ENCODE measurements around the gene XRN2. TPM values are rescaled to one million over a fixed set of nuclear protein-coding genes. Genes with fewer than 3 reads are reported as not detected.
"Not testable (repeated sequence)": the region's sequence is repeated elsewhere in the genome, so short reads cannot be mapped to it uniquely, and the experiment has no call there.

XRN2 gene
- polyA plus RNA-seq, 3 donors: 53.1 to 111 (median 101) TPM

DNA sequence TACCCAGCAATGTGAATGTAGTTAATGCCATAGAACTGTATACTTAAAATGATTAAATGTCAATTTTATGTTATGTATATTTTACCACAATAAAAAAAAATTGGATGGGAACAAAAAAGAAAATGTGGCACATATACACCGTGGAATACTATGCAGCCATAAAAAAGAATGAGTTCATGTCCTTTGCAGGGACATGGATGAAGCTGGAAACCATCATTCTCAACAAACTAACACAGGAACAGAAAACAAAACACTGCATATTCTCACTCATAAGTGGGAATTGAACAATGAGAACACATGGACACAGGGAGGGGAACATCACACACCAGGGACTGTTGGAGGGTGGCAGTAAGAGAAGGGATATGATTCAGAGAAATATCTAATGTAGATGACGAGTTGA is 116.0 kb downstream of the XRN2 start:
- H3K4me3 Mint-ChIP-seq; H3K4me1 Mint-ChIP-seq; H2AFZ ChIP-seq (ENCODE audit: insufficient read depth, low read depth, low read length, poor library complexity, severe bottlenecking); H3K27ac Mint-ChIP-seq; H3K79me2 ChIP-seq (ENCODE audit: insufficient read depth, low read length); H3K36me3 Mint-ChIP-seq; H3K4me2 ChIP-seq (replicated peaks; ENCODE audit: extremely low read depth, low read length, poor library complexity, severe bottlenecking); intact Hi-C loops (cut with micrococcal nuclease); H3K36me3 ChIP-seq (replicated peaks in 1 of 2; ENCODE audit: control insufficient read depth in 1 of 2, insufficient read depth in 2 of 2, low read length in 2 of 2); H3K27me3 ChIP-seq (ENCODE audit: control insufficient read depth in 2 of 2, insufficient read depth in 2 of 2, low read length in 2 of 2); H4K20me1 ChIP-seq (ENCODE audit: insufficient read depth, low read length); DNase-seq; H3K4me1 ChIP-seq (ENCODE audit: control insufficient read depth in 1 of 2, insufficient read depth in 2 of 2, low read length in 2 of 2); H3K9ac ChIP-seq (ENCODE audit: insufficient read depth, low read length, poor library complexity, severe bottlenecking); H3K4me3 ChIP-seq (replicated peaks in 1 of 3; ENCODE audit: low read depth in 2 of 3, low read length in 3 of 3); H3K27ac ChIP-seq (ENCODE audit: low read depth in 1 of 2, low read length in 2 of 2): not testable (repeated sequence)
- peaks cover 10 to 11% of the 10 kb centered on the region in 2 donors for H3K9me3 ChIP-seq (replicated peaks in 1 of 2; ENCODE audit: control insufficient read depth in 1 of 2, insufficient read depth in 1 of 2, low read length in 2 of 2)
- WGBS (ENCODE audit: insufficient coverage): no CpG with 5 or more reads among the region's 2 CpGs
- peaks cover 10 to 24% (median 22%) of the 10 kb centered on the region in 7 donors for H3K9me3 Mint-ChIP-seq
- H3K27me3 Mint-ChIP-seq (ENCODE audit: low read depth in 3 of 3): peaks cover 17 to 20% (median 18%) of the 10 kb centered on the region in 3 donors

GRCh38 chr20:21421601-21422236 is 118.6 kb downstream of the XRN2 start:
- no peak overlapping the region for H3K27ac Mint-ChIP-seq
- DNase-seq: no peak
- peaks cover 25 to 28% of the 10 kb centered on the region in 2 donors for H3K9me3 ChIP-seq (replicated peaks in 1 of 2; ENCODE audit: control insufficient read depth in 1 of 2, insufficient read depth in 1 of 2, low read length in 2 of 2)
- H3K27ac ChIP-seq (ENCODE audit: low read depth in 1 of 2, low read length in 2 of 2): no peak overlapping the region
- H3K36me3 Mint-ChIP-seq: no peaks in the 10 kb centered on the region
- H3K4me2 ChIP-seq (replicated peaks; ENCODE audit: extremely low read depth, low read length, poor library complexity, severe bottlenecking): no peak overlapping the region
- no peaks in the 10 kb centered on the region for H3K27me3 ChIP-seq (ENCODE audit: control insufficient read depth in 2 of 2, insufficient read depth in 2 of 2, low read length in 2 of 2)
- H3K9ac ChIP-seq (ENCODE audit: insufficient read depth, low read length, poor library complexity, severe bottlenecking): no peak overlapping the region
- WGBS (ENCODE audit: insufficient coverage): no CpG with 5 or more reads among the region's 4 CpGs
- H3K4me3 ChIP-seq (replicated peaks in 1 of 3; ENCODE audit: low read depth in 2 of 3, low read length in 3 of 3): no peak overlapping the region
- no peaks in the 10 kb centered on the region for H3K79me2 ChIP-seq (ENCODE audit: insufficient read depth, low read length)
- no peaks in the 10 kb centered on the region for H3K4me1 ChIP-seq (ENCODE audit: control insufficient read depth in 1 of 2, insufficient read depth in 2 of 2, low read length in 2 of 2)
- H2AFZ ChIP-seq (ENCODE audit: insufficient read depth, low read depth, low read length, poor library complexity, severe bottlenecking): no peak overlapping the region
- no peaks in the 10 kb centered on the region for H3K36me3 ChIP-seq (replicated peaks in 1 of 2; ENCODE audit: control insufficient read depth in 1 of 2, insufficient read depth in 2 of 2, low read length in 2 of 2)
- no peaks in the 10 kb centered on the region for H4K20me1 ChIP-seq (ENCODE audit: insufficient read depth, low read length)
- intact Hi-C loops (cut with micrococcal nuclease): no loop called here
- no peak overlapping the region for H3K4me3 Mint-ChIP-seq
- peaks cover 7 to 13% (median 10%) of the 10 kb centered on the region in 3 donors for H3K27me3 Mint-ChIP-seq (ENCODE audit: low read depth in 3 of 3)
- no peaks in the 10 kb centered on the region for H3K4me1 Mint-ChIP-seq
- TF ChIP-seq, protein P1, sequence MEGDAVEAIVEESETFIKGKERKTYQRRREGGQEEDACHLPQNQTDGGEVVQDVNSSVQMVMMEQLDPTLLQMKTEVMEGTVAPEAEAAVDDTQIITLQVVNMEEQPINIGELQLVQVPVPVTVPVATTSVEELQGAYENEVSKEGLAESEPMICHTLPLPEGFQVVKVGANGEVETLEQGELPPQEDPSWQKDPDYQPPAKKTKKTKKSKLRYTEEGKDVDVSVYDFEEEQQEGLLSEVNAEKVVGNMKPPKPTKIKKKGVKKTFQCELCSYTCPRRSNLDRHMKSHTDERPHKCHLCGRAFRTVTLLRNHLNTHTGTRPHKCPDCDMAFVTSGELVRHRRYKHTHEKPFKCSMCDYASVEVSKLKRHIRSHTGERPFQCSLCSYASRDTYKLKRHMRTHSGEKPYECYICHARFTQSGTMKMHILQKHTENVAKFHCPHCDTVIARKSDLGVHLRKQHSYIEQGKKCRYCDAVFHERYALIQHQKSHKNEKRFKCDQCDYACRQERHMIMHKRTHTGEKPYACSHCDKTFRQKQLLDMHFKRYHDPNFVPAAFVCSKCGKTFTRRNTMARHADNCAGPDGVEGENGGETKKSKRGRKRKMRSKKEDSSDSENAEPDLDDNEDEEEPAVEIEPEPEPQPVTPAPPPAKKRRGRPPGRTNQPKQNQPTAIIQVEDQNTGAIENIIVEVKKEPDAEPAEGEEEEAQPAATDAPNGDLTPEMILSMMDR (IDR thresholded peaks at IDR 0.05): no peak
- H3K9me3 Mint-ChIP-seq: peaks cover 18 to 37% (median 34%) of the 10 kb centered on the region in 7 donors

DNA sequence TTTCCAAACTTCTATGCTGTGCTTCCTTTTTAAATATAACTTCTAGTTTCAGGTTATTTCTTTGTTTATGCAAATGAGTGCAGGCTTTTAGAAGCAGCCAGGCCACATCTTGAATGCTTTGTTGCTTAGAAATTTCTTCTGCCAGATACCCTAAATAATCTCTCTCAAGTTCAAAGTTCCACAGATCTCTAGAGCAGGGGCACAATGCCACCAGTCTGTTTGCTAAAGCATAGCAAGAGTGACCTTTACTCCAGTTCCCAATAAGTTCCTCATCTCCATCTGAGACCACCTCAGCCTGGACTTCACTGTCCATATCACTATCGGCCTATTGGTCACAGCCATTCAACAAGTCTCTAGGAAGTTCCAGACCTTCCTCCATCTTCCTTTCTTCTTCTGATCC is 120.6 kb downstream of the XRN2 start:
- intact Hi-C loops (cut with micrococcal nuclease); H3K4me2 ChIP-seq (replicated peaks; ENCODE audit: extremely low read depth, low read length, poor library complexity, severe bottlenecking); H2AFZ ChIP-seq (ENCODE audit: insufficient read depth, low read depth, low read length, poor library complexity, severe bottlenecking); H3K4me3 Mint-ChIP-seq; H3K79me2 ChIP-seq (ENCODE audit: insufficient read depth, low read length); H4K20me1 ChIP-seq (ENCODE audit: insufficient read depth, low read length); H3K27ac ChIP-seq (ENCODE audit: low read depth in 1 of 2, low read length in 2 of 2); H3K27ac Mint-ChIP-seq; H3K27me3 ChIP-seq (ENCODE audit: control insufficient read depth in 2 of 2, insufficient read depth in 2 of 2, low read length in 2 of 2); H3K9ac ChIP-seq (ENCODE audit: insufficient read depth, low read length, poor library complexity, severe bottlenecking); H3K4me3 ChIP-seq (replicated peaks in 1 of 3; ENCODE audit: low read depth in 2 of 3, low read length in 3 of 3); H3K4me1 ChIP-seq (ENCODE audit: control insufficient read depth in 1 of 2, insufficient read depth in 2 of 2, low read length in 2 of 2); H3K36me3 ChIP-seq (replicated peaks in 1 of 2; ENCODE audit: control insufficient read depth in 1 of 2, insufficient read depth in 2 of 2, low read length in 2 of 2); DNase-seq; H3K36me3 Mint-ChIP-seq; H3K4me1 Mint-ChIP-seq: not testable (repeated sequence)
- WGBS (ENCODE audit: insufficient coverage): 100% methylated on average over 1 of the region's 1 CpG
- Mint-ChIP-seq H3K27me3 (ENCODE audit: low read depth in 3 of 3) (peaks cover 4 to 14% (median 7%) of the 10 kb centered on the region in 3 donors), H3K9me3 (peaks cover 18 to 37% (median 34%) of the 10 kb centered on the region in 7 donors)
- H3K9me3 ChIP-seq (replicated peaks in 1 of 2; ENCODE audit: control insufficient read depth in 1 of 2, insufficient read depth in 1 of 2, low read length in 2 of 2): peaks cover 25 to 28% of the 10 kb centered on the region in 2 donors

Measured in CD14-positive monocyte (primary cell).